GM12878 (cell line): Measurements from ENCODE around the gene AMBP. TPM values are rescaled to one million over a fixed set of nuclear protein-coding genes. Genes with fewer than 3 reads are reported as not detected.

ENCODE experiments used
- ATAC-seq: fragments of 200-7000 bp; cut with Tn5 transposase; 3 replicates; pipeline ENCODE4 v1.9.1; 2020; ENCODE audit warnings: mild to moderate bottlenecking, moderate library complexity
- BruUV-seq: library from RNA; stranded (reverse); fragments of 400-500 nt; replicated peaks from 2 replicates; lab custom pipeline; 2021; lab: Mats Ljungman, UMichigan
- CTCF ChIA-PET: fragments of 300-600 bp; sonication (Branson Sonifier 250); formaldehyde crosslinking; extraction: SDS; loops from one replicate; lab custom pipeline; 2021; ENCODE audit warnings: inconsistent platforms; lab: Yijun Ruan, JAX
- POLR2A ChIA-PET: fragments of 350-600 bp; formaldehyde crosslinking; extraction: SDS; loops from one replicate; lab custom pipeline; 2021; ENCODE audit warnings: inconsistent platforms; lab: Charles Lee
- RAD21 ChIA-PET: fragments of 300-600 bp; sonication (Branson Sonifier 250); formaldehyde crosslinking; loops from one replicate; lab custom pipeline; 2023; ENCODE audit warnings: antibody characterized with exemption; ENCODE audit not compliant: unreplicated experiment; lab: Charles Lee
- SMC1A ChIA-PET: fragments of 300-600 bp; sonication (Branson Sonifier 250); formaldehyde crosslinking; loops from one replicate; lab custom pipeline; 2023; ENCODE audit not compliant: unreplicated experiment, uncharacterized antibody; lab: Charles Lee
- DNase-seq: peaks from one replicate; pipeline ENCODE4 v3.0.0-alpha.2; 2011; ENCODE audit warnings: low read depth, low spot score
- FAIRE-seq: peaks from 3 replicates; lab custom pipeline; 2011; peaks lifted over from hg19 to GRCh38; lab: Jason Lieb, UNC
- H2AFZ ChIP-seq: 2 replicates; pipeline ENCODE4 v1.6.0; 2011; ENCODE audit warnings: low read depth, low read length, control low read depth; ENCODE audit not compliant: control insufficient read depth
- H3K27ac ChIP-seq: 2 replicates; pipeline ENCODE4 v1.5.1; 2011; ENCODE audit warnings: control low read depth; ENCODE audit not compliant: control insufficient read depth, insufficient read depth
- H3K27me3 ChIP-seq, 2 experiments: replicated peaks in 1 of 2; 2 replicates each; pipeline versions ENCODE4 v1.6.0 to v1.6.1; 2011; ENCODE audit warnings: low read length in 1 of 2; ENCODE audit not compliant: control insufficient read depth in 2 of 2, insufficient read depth in 2 of 2
- H3K36me3 ChIP-seq, 2 experiments: 2 replicates each; pipeline ENCODE4 v1.5.1; 2011; ENCODE audit warnings: low read length in 1 of 2; ENCODE audit not compliant: control insufficient read depth in 2 of 2, insufficient read depth in 2 of 2
- H3K4me1 ChIP-seq: 2 replicates; pipeline ENCODE4 v1.6.1; 2011; ENCODE audit warnings: mild to moderate bottlenecking, low read length, moderate library complexity, mixed read lengths; ENCODE audit not compliant: control insufficient read depth, insufficient read depth
- H3K4me2 ChIP-seq: 2 replicates; pipeline ENCODE4 v1.6.0; 2011; ENCODE audit warnings: control low read depth; ENCODE audit not compliant: control insufficient read depth, insufficient read depth
- H3K4me3 ChIP-seq: fragments of 200-600 bp; sonication (generic); 2 replicates; pipeline ENCODE4 v1.5.1; 2016
- H3K79me2 ChIP-seq: 2 replicates; pipeline ENCODE4 v1.6.0; 2011; ENCODE audit warnings: low read length; ENCODE audit not compliant: control insufficient read depth, insufficient read depth
- H3K9ac ChIP-seq: 2 replicates; pipeline ENCODE4 v1.8.0; 2011; ENCODE audit warnings: low read length, control low read depth, mixed read lengths; ENCODE audit not compliant: control insufficient read depth, insufficient read depth
- H3K9me3 ChIP-seq: replicated peaks from 3 replicates; pipeline ENCODE4 v1.5.1; 2011; ENCODE audit warnings: mild to moderate bottlenecking, low read length; ENCODE audit not compliant: control insufficient read depth, insufficient read depth
- H4K20me1 ChIP-seq: 2 replicates; pipeline ENCODE4 v1.6.0; 2011; ENCODE audit not compliant: control insufficient read depth, insufficient read depth
- ASH2L ChIP-seq: fragments of 300-600, 200-600 bp; sonication (generic); IDR thresholded peaks from 2 replicates; pipeline ENCODE4 v1.6.1; 2017; ENCODE audit warnings: low read depth, mild to moderate bottlenecking, borderline replicate concordance
- ATF3 ChIP-seq: IDR thresholded peaks from 2 replicates; pipeline ENCODE4 v1.6.1; 2011; ENCODE audit warnings: low read depth, mild to moderate bottlenecking, low read length, moderate library complexity, borderline replicate concordance; ENCODE audit errors: extremely low read depth
- HDAC6 ChIP-seq: fragments of 200-600 bp; sonication (generic); IDR thresholded peaks from one replicate; pipeline ENCODE4 v1.8.0; 2017; ENCODE audit warnings: antibody characterized with exemption; ENCODE audit not compliant: unreplicated experiment
- MAX ChIP-seq: IDR thresholded peaks from 2 replicates; pipeline ENCODE4 v1.6.1; 2012; ENCODE audit warnings: low read depth, low read length, improper control_type of control experiment
- NR2C1 ChIP-seq: fragments of 450-650 bp; IDR thresholded peaks from 2 replicates; pipeline ENCODE4 v1.6.1; 2017; ENCODE audit warnings: antibody characterized with exemption, mild to moderate bottlenecking, moderate library complexity
- SIX5 ChIP-seq: IDR thresholded peaks from 2 replicates; pipeline ENCODE4 v1.6.1; 2011; ENCODE audit warnings: mild to moderate bottlenecking, low read depth, low read length, moderate library complexity; ENCODE audit not compliant: severe bottlenecking
- SMARCA5 ChIP-seq: fragments of 450-650 bp; IDR thresholded peaks from 2 replicates; pipeline ENCODE4 v1.6.1; 2017; ENCODE audit warnings: mild to moderate bottlenecking
- WRNIP1 ChIP-seq: IDR thresholded peaks from 2 replicates; pipeline ENCODE4 v1.6.1; 2011; ENCODE audit warnings: low read depth, low read length, improper control_type of control experiment, borderline replicate concordance
- ZNF687 ChIP-seq: fragments of 450-650 bp; IDR thresholded peaks from 2 replicates; pipeline ENCODE4 v1.6.1; 2017; ENCODE audit warnings: mild to moderate bottlenecking, moderate library complexity
- WGBS: methylation state at CpG from one replicate; pipeline ENCODE4 v1.1.6; 2016; ENCODE audit warnings: low lambda C conversion rate; ENCODE audit not compliant: insufficient replicate concordance, insufficient coverage; ENCODE audit errors: missing lambda C conversion rate; 5-methylcytosine and 5-hydroxymethylcytosine counted together
- in situ Hi-C: fragments of 300-500 bp; cut with MboI; formaldehyde crosslinking; loops from 9 replicates; pipeline ENCODE4 v1.14.3; 2018; ENCODE audit warnings: mixed read lengths
- intact Hi-C: fragments of 100-400 bp; cut with micrococcal nuclease; formaldehyde crosslinking; loops from one replicate; pipeline ENCODE4 v1.14.2; 2022; ENCODE audit not compliant: unreplicated experiment
- polyA plus RNA-seq, 11 experiments: library from polyadenylated mRNA; depleted of rRNA in 4 of 11; unstranded in 6 of 11; stranded (reverse) in 5 of 11; fragments of >200 nt; fragmentation: Nextera tagmentation in 4 of 11; fragmentation: Illumina TruSeq in 1 of 11; extraction: Ambion mirVana in 4 of 11; extraction: Trizol in 1 of 11; gene quantifications; 1 replicate in 1 of 11; 2 replicates in 10 of 11; pipeline versions ENCODE4 v1.2.1 to v1.2.3, GENCODE V29; 2011 to 2016; ENCODE audit warnings: inconsistent platforms in 2 of 11, missing spikeins in 2 of 11, low read depth in 1 of 11
- total RNA-seq, 4 experiments: library from RNA; depleted of rRNA in 3 of 4; stranded (reverse); fragments of >200 nt in 3 of 4; fragmentation: Illumina TruSeq in 1 of 4; extraction: Trizol in 1 of 4; gene quantifications; 2 replicates each; pipeline versions ENCODE4 v1.2.1 to v1.2.3, GENCODE V29; 2013 to 2021
- TF ChIP-seq, protein P1 (sequence below): fragments of 450-650 bp; formaldehyde crosslinking; IDR thresholded peaks from 2 replicates; pipeline ENCODE4 v1.4.0; 2022; ENCODE audit warnings: mild to moderate bottlenecking, moderate library complexity

Gene AMBP
- total and polyA plus RNA-seq, 10 of the 15 experiments (the other 5 are each of a cell fraction or from before 2014, with no cell fraction given), result 0.11 to 2.3 (median 0.18) TPM; not detected in 7

DNA sequence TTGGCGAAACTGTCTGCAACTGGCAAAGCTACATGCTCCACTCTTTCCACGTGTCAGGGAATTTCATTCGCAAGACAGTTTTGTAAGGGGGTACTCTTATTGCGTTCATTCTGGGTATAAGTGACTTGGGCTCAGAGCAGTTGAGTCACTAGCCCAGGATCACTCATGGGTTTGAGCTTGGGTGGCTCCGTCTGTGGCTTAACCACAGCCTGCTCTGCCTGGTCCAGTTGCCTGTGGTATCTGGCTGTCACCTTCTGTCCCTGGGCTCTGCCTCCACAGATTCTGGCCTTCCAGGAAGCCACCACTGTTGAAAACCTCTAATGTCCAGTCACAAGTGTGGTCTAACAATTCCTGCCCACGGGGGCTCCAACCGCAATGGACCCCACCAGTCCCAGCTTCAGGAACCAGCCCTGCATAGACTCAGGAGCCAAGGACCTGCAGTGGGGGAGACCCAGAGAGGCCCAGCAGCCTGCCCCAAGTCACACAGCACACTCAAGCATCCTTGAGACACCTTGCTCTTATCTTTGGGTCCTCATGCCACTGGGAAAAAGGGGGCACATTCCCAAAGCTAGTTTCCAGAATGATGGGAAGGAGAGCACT lies 10.6 kb upstream of the AMBP start:
- Histone ChIP-seq H3K9me3 (no peaks in the 10 kb centered on the region), H2AFZ (no peak overlapping the region), H3K79me2 (no peaks in the 10 kb centered on the region), H3K27me3 (peaks cover 0 to 5% of the 10 kb centered on the region in 2 experiments; a peak in 2 of 4 replicates), H3K36me3 (no peaks in the 10 kb centered on the region), H3K4me1 (no peaks in the 10 kb centered on the region), H3K4me2 (no peak overlapping the region), H3K9ac (no peak overlapping the region), H4K20me1 (no peaks in the 10 kb centered on the region), H3K4me3 (no peak overlapping the region), H3K27ac (no peak overlapping the region)
- FAIRE-seq (no peak), DNase-seq (no peak), ATAC-seq (no peak)
- intact Hi-C loops (no loop called here), in situ Hi-C loops (loop anchor here (25.0 kb wide), 1 partner anchor 199 kb away; no protein-coding TSS in a partner anchor)
- BruUV-seq, result no TSS peak
- TF ChIP-seq ZNF687, result no peak
- no peak for TF ChIP-seq ASH2L
- TF ChIP-seq HDAC6, result no peak
- no peak for TF ChIP-seq NR2C1
- TF ChIP-seq ATF3, result no peak
- TF ChIP-seq MAX, result no peak
- TF ChIP-seq WRNIP1, result no peak
- TF ChIP-seq SIX5, result no peak
- TF ChIP-seq, protein P1, sequence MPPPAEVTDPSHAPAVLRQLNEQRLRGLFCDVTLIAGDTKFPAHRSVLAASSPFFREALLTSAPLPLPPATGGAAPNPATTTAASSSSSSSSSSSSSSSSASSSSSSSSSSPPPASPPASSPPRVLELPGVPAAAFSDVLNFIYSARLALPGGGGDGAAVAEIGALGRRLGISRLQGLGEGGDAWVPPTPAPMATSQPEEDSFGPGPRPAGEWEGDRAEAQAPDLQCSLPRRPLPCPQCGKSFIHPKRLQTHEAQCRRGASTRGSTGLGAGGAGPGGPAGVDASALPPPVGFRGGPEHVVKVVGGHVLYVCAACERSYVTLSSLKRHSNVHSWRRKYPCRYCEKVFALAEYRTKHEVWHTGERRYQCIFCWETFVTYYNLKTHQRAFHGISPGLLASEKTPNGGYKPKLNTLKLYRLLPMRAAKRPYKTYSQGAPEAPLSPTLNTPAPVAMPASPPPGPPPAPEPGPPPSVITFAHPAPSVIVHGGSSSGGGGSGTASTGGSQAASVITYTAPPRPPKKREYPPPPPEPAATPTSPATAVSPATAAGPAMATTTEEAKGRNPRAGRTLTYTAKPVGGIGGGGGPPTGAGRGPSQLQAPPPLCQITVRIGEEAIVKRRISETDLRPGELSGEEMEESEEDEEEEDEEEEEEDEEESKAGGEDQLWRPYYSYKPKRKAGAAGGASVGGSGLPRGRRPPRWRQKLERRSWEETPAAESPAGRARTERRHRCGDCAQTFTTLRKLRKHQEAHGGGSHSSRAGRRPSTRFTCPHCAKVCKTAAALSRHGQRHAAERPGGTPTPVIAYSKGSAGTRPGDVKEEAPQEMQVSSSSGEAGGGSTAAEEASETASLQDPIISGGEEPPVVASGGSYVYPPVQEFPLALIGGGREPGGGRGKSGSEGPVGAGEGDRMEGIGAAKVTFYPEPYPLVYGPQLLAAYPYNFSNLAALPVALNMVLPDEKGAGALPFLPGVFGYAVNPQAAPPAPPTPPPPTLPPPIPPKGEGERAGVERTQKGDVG (CRISPR knock-in tag), result no peak
- TF ChIP-seq SMARCA5, result no peak
- ChIA-PET CTCF (no interaction called here), POLR2A (no interaction called here), RAD21 (no interaction called here), SMC1A (interaction anchor here (0.6 kb wide), 1 partner anchor 267 kb away, joined by 3 read pairs; no protein-coding TSS in a partner anchor)
- 42% methylated on average over 7 of the region's 7 CpGs for WGBS
